HUES6 (cell line): ENCODE results near the gene CD300LD.
"Not testable (repeated sequence)": the region's sequence is repeated elsewhere in the genome, so short reads cannot be mapped to it uniquely, and the experiment has no call there.

ENCODE experiments used
- H3K27ac ChIP-seq: 2 replicates; pipeline ENCODE4 v1.7.0; 2013; ENCODE audit warnings: low read depth, mild to moderate bottlenecking, low read length, inconsistent platforms
- H3K27me3 ChIP-seq: 2 replicates; pipeline ENCODE4 v1.6.1; 2013; ENCODE audit warnings: low read length; ENCODE audit not compliant: control insufficient read depth, insufficient read depth
- H3K36me3 ChIP-seq: 2 replicates; pipeline ENCODE4 v1.6.1; 2013; ENCODE audit warnings: low read length; ENCODE audit not compliant: control insufficient read depth, insufficient read depth
- H3K4me1 ChIP-seq: 2 replicates; pipeline ENCODE4 v1.6.1; 2013; ENCODE audit warnings: low read length; ENCODE audit not compliant: control insufficient read depth, insufficient read depth
- H3K4me3 ChIP-seq: 2 replicates; pipeline ENCODE4 v1.5.1; 2013; ENCODE audit warnings: low read depth, low read length
- H3K9ac ChIP-seq: one replicate; pipeline ENCODE4 v1.6.1; 2013; ENCODE audit warnings: mild to moderate bottlenecking, low read length
- H3K9me3 ChIP-seq: 2 replicates; pipeline ENCODE4 v1.6.1; 2013; ENCODE audit warnings: low read depth, low read length; ENCODE audit not compliant: control insufficient read depth, insufficient read depth

The CD300LD gene

GRCh38 chr17:74592087-74592990, at the start of gene CD300LD:
TSS of gene CD300LD (minus strand) at chr17:74592283. CDS start at chr17:74592202, 81 bp downstream.
- H3K36me3 ChIP-seq: no peaks in the 10 kb centered on the region
- no peak within 1 kb of the TSS for H3K4me3 ChIP-seq
- no peak within 1 kb of the TSS for H3K9ac ChIP-seq
- no peaks in the 10 kb centered on the region for H3K9me3 ChIP-seq
- H3K4me1 ChIP-seq: no peaks in the 10 kb centered on the region
- H3K27me3 ChIP-seq: peaks cover 24% of the 10 kb centered on the region
- H3K27ac ChIP-seq: no peak within 1 kb of the TSS

GRCh38 chr17:74641224-74641957, 49.3 kb upstream of the CD300LD start:
- Histone ChIP-seq H3K4me1 (peaks cover 6% of the 10 kb centered on the region), H3K27me3 (no peaks in the 10 kb centered on the region; the same call in 1 of the 2 replicates), H3K9me3 (no peaks in the 10 kb centered on the region; the same call in 1 of the 2 replicates), H3K9ac (no peak overlapping the region), H3K27ac (no peak overlapping the region), H3K36me3 (no peaks in the 10 kb centered on the region), H3K4me3 (no peak overlapping the region)

- Histone ChIP-seq H3K4me1 (peaks cover 16% of the 10 kb centered on the region), H3K27ac (no peak overlapping the region), H3K9ac (no peak overlapping the region), H3K27me3 (no peaks in the 10 kb centered on the region; the same call in 1 of the 2 replicates), H3K4me3 (no peak overlapping the region), H3K9me3 (no peaks in the 10 kb centered on the region; the same call in 1 of the 2 replicates), H3K36me3 (no peaks in the 10 kb centered on the region)
These were observed 47.6 kb upstream of the CD300LD start for GRCh38 chr17:74639704-74640151.

GRCh38 chr17:74637926-74638325, 45.8 kb upstream of the CD300LD start:
- no peak overlapping the region for H3K9ac ChIP-seq
- H3K36me3 ChIP-seq: no peaks in the 10 kb centered on the region
- no peak overlapping the region for H3K4me3 ChIP-seq
- peaks cover 22% of the 10 kb centered on the region for H3K4me1 ChIP-seq
- no peaks in the 10 kb centered on the region for H3K9me3 ChIP-seq
- no peaks in the 10 kb centered on the region; the same call in 1 of the 2 replicates for H3K27me3 ChIP-seq
- H3K27ac ChIP-seq: no peak overlapping the region

- Histone ChIP-seq H3K4me1 (peaks cover 26% of the 10 kb centered on the region), H3K27ac (no peak overlapping the region)
These were observed 45.2 kb upstream of the CD300LD start for GRCh38 chr17:74637265-74637664.

GRCh38 chr17:74636541-74637085, 44.5 kb upstream of the CD300LD start:
- not testable (repeated sequence) for H3K36me3 ChIP-seq, H3K9me3 ChIP-seq, H3K27me3 ChIP-seq, H3K27ac ChIP-seq, H3K9ac ChIP-seq, H3K4me3 ChIP-seq
- H3K4me1 ChIP-seq: peaks cover 30% of the 10 kb centered on the region

More at GRCh38 chr17:74637265-74637664, 45.2 kb upstream of the CD300LD start:
- H3K36me3 ChIP-seq: no peaks in the 10 kb centered on the region
- no peak overlapping the region for H3K9ac ChIP-seq
- H3K27me3 ChIP-seq: no peaks in the 10 kb centered on the region; the same call in 1 of the 2 replicates
- no peak overlapping the region for H3K4me3 ChIP-seq
- H3K9me3 ChIP-seq: no peaks in the 10 kb centered on the region

- Histone ChIP-seq H3K4me3 (no peak overlapping the region), H3K4me1 (peaks cover 30% of the 10 kb centered on the region), H3K9me3 (no peaks in the 10 kb centered on the region), H3K36me3 (no peaks in the 10 kb centered on the region), H3K27ac (no peak overlapping the region), H3K27me3 (no peaks in the 10 kb centered on the region; the same call in 1 of the 2 replicates), H3K9ac (no peak overlapping the region)
These were observed 43.3 kb upstream of the CD300LD start for GRCh38 chr17:74635418-74635817.

- Histone ChIP-seq H3K9ac (no peak overlapping the region), H3K27me3 (no peaks in the 10 kb centered on the region; the same call in 1 of the 2 replicates), H3K4me1 (peaks cover 30% of the 10 kb centered on the region)
These were observed 41.2 kb upstream of the CD300LD start for GRCh38 chr17:74633326-74633725.

GRCh38 chr17:74632617-74633016, 40.5 kb upstream of the CD300LD start:
- H3K4me3 ChIP-seq: no peak overlapping the region
- no peak overlapping the region for H3K9ac ChIP-seq
- H3K36me3 ChIP-seq: no peaks in the 10 kb centered on the region
- H3K27ac ChIP-seq: no peak overlapping the region
- H3K9me3 ChIP-seq: no peaks in the 10 kb centered on the region
- peaks cover 27% of the 10 kb centered on the region for H3K4me1 ChIP-seq
- H3K27me3 ChIP-seq: peaks cover 6% of the 10 kb centered on the region; the same call in 1 of the 2 replicates

More at GRCh38 chr17:74633326-74633725, 41.2 kb upstream of the CD300LD start:
- Histone ChIP-seq H3K4me3 (no peak overlapping the region), H3K36me3 (no peaks in the 10 kb centered on the region), H3K27ac (no peak overlapping the region), H3K9me3 (no peaks in the 10 kb centered on the region)

- Histone ChIP-seq H3K4me1 (peaks cover 24% of the 10 kb centered on the region), H3K9ac (no peak overlapping the region), H3K9me3 (no peaks in the 10 kb centered on the region; the same call in 1 of the 2 replicates), H3K27me3 (peaks cover 15% of the 10 kb centered on the region; the same call in 1 of the 2 replicates), H3K27ac (no peak overlapping the region), H3K4me3 (no peak overlapping the region), H3K36me3 (no peaks in the 10 kb centered on the region)
These were observed 39.7 kb upstream of the CD300LD start for GRCh38 chr17:74631468-74632450.
